Motor neuron (in vitro differentiated cells): Measurements from ENCODE around the gene HBE1. TPM values are rescaled to one million over a fixed set of nuclear protein-coding genes. Genes with fewer than 3 reads are reported as not detected.

Experiments used
- total RNA-seq, 8 experiments: library from RNA; unstranded; fragments of 300-600 nt; gene quantifications; 2 replicates each; pipeline versions ENCODE4 v1.2.3 to v1.2.4, GENCODE V29; 2022

Gene HBE1
- total RNA-seq, 8 experiments from 2014 or later = 0.50 TPM; not detected in 7

Other genes starting within 250 kb of the HBE1 start
- 1 to 10 TPM in 1 of 8 experiments, not detected in 7; 3.1 TPM for gene OR52J3, start 223.4 kb downstream of the HBE1 start, total RNA-seq
- 1 to 10 TPM in 1 of 8 experiments, under 1 TPM in 2, not detected in 5; 0.43 to 2.3 (median 0.45) TPM for gene OR52E2, start 210.3 kb downstream of the HBE1 start, total RNA-seq
- gene OR52E1, start 200.4 kb downstream of the HBE1 start, total RNA-seq = 1 to 10 TPM in 1 of 8 experiments, under 1 TPM in 1, not detected in 6; 0.52 to 2.6 TPM
- 1 to 10 TPM in 1 of 8 experiments, under 1 TPM in 5, not detected in 2; 0.04 to 1.6 (median 0.18) TPM for gene OR52A5, start 131.6 kb downstream of the HBE1 start, total RNA-seq
- under 1 TPM in 7 of 8 experiments, not detected in 1; under 0.01 to 0.56 (median 0.05) TPM for gene OR52A1, start 115.2 kb downstream of the HBE1 start, total RNA-seq
- under 1 TPM in 3 of 8 experiments, not detected in 5; 0.37 to 0.85 (median 0.46) TPM for gene OR51V1, start 69.3 kb downstream of the HBE1 start, total RNA-seq
- gene HBB, start 42.9 kb downstream of the HBE1 start, total RNA-seq = under 1 TPM in 1 of 8 experiments, not detected in 7; 0.71 TPM
- under 1 TPM in 1 of 8 experiments, not detected in 7; 0.46 TPM for gene HBD, start 35.5 kb downstream of the HBE1 start, total RNA-seq
- under 1 TPM in 1 of 8 experiments, not detected in 7; 0.25 TPM for gene HBG1, start 20.1 kb downstream of the HBE1 start, total RNA-seq
- gene HBG2, start 15.2 kb downstream of the HBE1 start, total RNA-seq = not detected
- gene OR51B4, start 32.0 kb upstream of the HBE1 start, total RNA-seq = under 1 TPM in 3 of 8 experiments, not detected in 5; 0.52 to 0.90 (median 0.61) TPM
- under 1 TPM in 2 of 8 experiments, not detected in 6; 0.23 to 0.36 TPM for gene OR51B2, start 54.4 kb upstream of the HBE1 start, total RNA-seq
- gene OR51B5, start 73.6 kb upstream of the HBE1 start, total RNA-seq = under 1 TPM in 6 of 8 experiments, not detected in 2; 0.25 to 0.92 (median 0.51) TPM
- gene OR51B6, start 81.6 kb upstream of the HBE1 start, total RNA-seq = under 1 TPM in 4 of 8 experiments, not detected in 4; 0.21 to 0.55 (median 0.32) TPM
- gene OR51M1, start 113.9 kb upstream of the HBE1 start, total RNA-seq = under 1 TPM in 7 of 8 experiments, not detected in 1; 0.05 to 0.66 (median 0.20) TPM
- gene OR51Q1, start 152.2 kb upstream of the HBE1 start, total RNA-seq = 1 to 10 TPM in 1 of 8 experiments, under 1 TPM in 4, not detected in 3; 0.11 to 1.2 (median 0.46) TPM
- gene OR51I1, start 171.6 kb upstream of the HBE1 start, total RNA-seq = under 1 TPM in 4 of 8 experiments, not detected in 4; 0.16 to 0.66 (median 0.49) TPM
- gene OR51I2, start 179.4 kb upstream of the HBE1 start, total RNA-seq = under 1 TPM in 6 of 8 experiments, not detected in 2; 0.11 to 0.47 (median 0.16) TPM
- under 1 TPM in 5 of 8 experiments, not detected in 3; 0.22 to 0.57 (median 0.40) TPM for gene OR52D1, start 218.7 kb upstream of the HBE1 start, total RNA-seq
- under 1 TPM in 7 of 8 experiments, not detected in 1; 0.11 to 0.52 (median 0.23) TPM for gene UBQLN3, start 240.0 kb upstream of the HBE1 start, total RNA-seq
- under 1 TPM; 0.15 to 0.73 (median 0.33) TPM for gene UBQLNL, start 246.8 kb upstream of the HBE1 start, total RNA-seq